GM19238 (cell line): ENCODE data around the gene LGI2.

Experiments used
- DNase-seq: peaks from one replicate; pipeline ENCODE4 v3.0.0; 2011; ENCODE audit warnings: low spot score; ENCODE audit not compliant: insufficient read length

LGI2 gene

GRCh38 chr4:24999392-25000089 is 31.2 kb downstream of the LGI2 start:
- no peak for DNase-seq

- no peak for DNase-seq
These were observed 35.3 kb downstream of the LGI2 start for GRCh38 chr4:24995346-24995919.

- DNase-seq: no peak
These were observed 37.1 kb downstream of the LGI2 start for GRCh38 chr4:24993551-24994080.

GRCh38 chr4:24992968-24993367 is 37.8 kb downstream of the LGI2 start:
- no peak for DNase-seq

- DNase-seq: no peak
These were observed 39.7 kb downstream of the LGI2 start for GRCh38 chr4:24991015-24991414.

GRCh38 chr4:24989327-24989726 is 41.4 kb downstream of the LGI2 start:
- no peak for DNase-seq

GRCh38 chr4:24988776-24989175 is 42.0 kb downstream of the LGI2 start:
- no peak for DNase-seq

- DNase-seq: no peak
These were observed 45.9 kb downstream of the LGI2 start for GRCh38 chr4:24984602-24985532.

- no peak for DNase-seq
These were observed 50.0 kb downstream of the LGI2 start for GRCh38 chr4:24980740-24981139.

GRCh38 chr4:24980064-24980690 is 50.6 kb downstream of the LGI2 start:
- DNase-seq: peak; percentile 58

- no peak for DNase-seq
These were observed 51.2 kb downstream of the LGI2 start for GRCh38 chr4:24979554-24979953.

GRCh38 chr4:24978291-24979075 is 52.3 kb downstream of the LGI2 start:
- DNase-seq: no peak

- no peak for DNase-seq
These were observed 55.2 kb downstream of the LGI2 start for GRCh38 chr4:24975510-24975909.

- DNase-seq: no peak
These were observed 56.8 kb downstream of the LGI2 start for GRCh38 chr4:24973747-24974601.

GRCh38 chr4:24973404-24973746 is 57.4 kb downstream of the LGI2 start:
- no peak for DNase-seq

GRCh38 chr4:24971192-24971591 is 59.6 kb downstream of the LGI2 start:
- DNase-seq: no peak

- DNase-seq: no peak
These were observed 60.1 kb downstream of the LGI2 start for GRCh38 chr4:24970635-24971034.

- no peak for DNase-seq
These were observed 60.6 kb downstream of the LGI2 start for GRCh38 chr4:24970191-24970590.

- DNase-seq: no peak
These were observed 61.3 kb downstream of the LGI2 start for GRCh38 chr4:24969486-24969885.

- DNase-seq: no peak
These were observed 61.8 kb downstream of the LGI2 start for GRCh38 chr4:24968992-24969391.
